ENCODE data around the gene TREX2.

GRCh38 chrX:153450114-153450948, 4.5 kb upstream of the TREX2 start:
- TF ChIP-seq, protein P1, sequence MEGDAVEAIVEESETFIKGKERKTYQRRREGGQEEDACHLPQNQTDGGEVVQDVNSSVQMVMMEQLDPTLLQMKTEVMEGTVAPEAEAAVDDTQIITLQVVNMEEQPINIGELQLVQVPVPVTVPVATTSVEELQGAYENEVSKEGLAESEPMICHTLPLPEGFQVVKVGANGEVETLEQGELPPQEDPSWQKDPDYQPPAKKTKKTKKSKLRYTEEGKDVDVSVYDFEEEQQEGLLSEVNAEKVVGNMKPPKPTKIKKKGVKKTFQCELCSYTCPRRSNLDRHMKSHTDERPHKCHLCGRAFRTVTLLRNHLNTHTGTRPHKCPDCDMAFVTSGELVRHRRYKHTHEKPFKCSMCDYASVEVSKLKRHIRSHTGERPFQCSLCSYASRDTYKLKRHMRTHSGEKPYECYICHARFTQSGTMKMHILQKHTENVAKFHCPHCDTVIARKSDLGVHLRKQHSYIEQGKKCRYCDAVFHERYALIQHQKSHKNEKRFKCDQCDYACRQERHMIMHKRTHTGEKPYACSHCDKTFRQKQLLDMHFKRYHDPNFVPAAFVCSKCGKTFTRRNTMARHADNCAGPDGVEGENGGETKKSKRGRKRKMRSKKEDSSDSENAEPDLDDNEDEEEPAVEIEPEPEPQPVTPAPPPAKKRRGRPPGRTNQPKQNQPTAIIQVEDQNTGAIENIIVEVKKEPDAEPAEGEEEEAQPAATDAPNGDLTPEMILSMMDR (IDR thresholded peaks at IDR 0.05): no peak
- TF ChIP-seq POLR2A (IDR thresholded peaks at IDR 0.05): no peak

All from heart left ventricle (tissue), 13 donors.